ENCODE results near the gene ALPK3. TPM values are rescaled to one million over a fixed set of nuclear protein-coding genes. Genes with fewer than 3 reads are reported as not detected.

The ALPK3 gene
- polyA plus RNA-seq, 1 donor (not counting 4 experiments of a cell fraction or from before 2014, with no cell fraction given) = 0.07 TPM

DNA sequence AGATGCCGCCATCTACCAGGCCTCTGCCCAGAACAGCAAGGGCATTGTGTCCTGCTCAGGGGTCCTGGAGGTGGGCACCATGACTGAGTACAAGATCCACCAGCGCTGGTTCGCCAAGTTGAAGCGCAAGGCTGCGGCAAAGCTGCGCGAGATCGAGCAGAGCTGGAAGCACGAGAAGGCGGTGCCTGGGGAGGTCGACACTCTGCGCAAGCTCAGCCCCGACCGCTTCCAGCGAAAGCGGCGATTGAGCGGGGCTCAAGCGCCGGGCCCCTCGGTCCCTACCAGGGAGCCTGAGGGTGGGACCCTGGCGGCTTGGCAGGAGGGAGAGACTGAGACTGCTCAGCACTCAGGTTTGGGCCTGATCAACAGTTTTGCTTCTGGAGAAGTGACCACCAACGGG is 22.6 kb downstream of the ALPK3 start:
- H3K36me3 ChIP-seq (ENCODE audit: control insufficient read depth in 2 of 2, extremely low read depth in 1 of 2, insufficient read depth in 2 of 2, low read length in 2 of 2) = no peaks in the 10 kb centered on the region
- H3K9me1 ChIP-seq (ENCODE audit: control insufficient read depth, extremely low read depth, insufficient read depth, low read length) = no peaks in the 10 kb centered on the region
- FAIRE-seq (no peak), DNase-seq (ENCODE audit: low read depth, low spot score) (no peak)
- peaks cover 15% of the 10 kb centered on the region for H3K27me3 ChIP-seq (ENCODE audit: control insufficient read depth, extremely low read depth, insufficient read depth, low read length)
- dilution Hi-C loops (cut with MboI; ENCODE audit: extremely low pct_ligation_motif_present, low sequenced_read_pairs) = no loop called here
- H3K27ac ChIP-seq (ENCODE audit: control insufficient read depth, insufficient read depth, low read length) = no peak overlapping the region
- no peaks in the 10 kb centered on the region for H4K20me1 ChIP-seq (ENCODE audit: control insufficient read depth, extremely low read depth, insufficient read depth, low read length)
- no peak overlapping the region for H3K4me2 ChIP-seq (ENCODE audit: control insufficient read depth, extremely low read depth, insufficient read depth, low read depth, low read length)
- H2AFZ ChIP-seq (ENCODE audit: control insufficient read depth, low read length) = no peak overlapping the region
- H3K4me3 ChIP-seq (ENCODE audit: control insufficient read depth in 2 of 3, extremely low read depth in 1 of 3, insufficient read depth in 2 of 3, low read depth in 1 of 3, low read length in 3 of 3) = no peak overlapping the region
- H3K9ac ChIP-seq (ENCODE audit: control insufficient read depth, extremely low read depth, insufficient read depth, low read length) = no peak overlapping the region
- H3K79me2 ChIP-seq (ENCODE audit: control insufficient read depth, insufficient read depth, low read length) = no peaks in the 10 kb centered on the region
- no peaks in the 10 kb centered on the region for H3K9me3 ChIP-seq (ENCODE audit: control insufficient read depth, low read depth, low read length)
- no peaks in the 10 kb centered on the region for H3K4me1 ChIP-seq (ENCODE audit: control insufficient read depth, extremely low read depth, insufficient read depth, low read length)
- TF ChIP-seq EZH2 (IDR thresholded peaks at IDR 0.05; ENCODE audit: low read length) = no peak
- TF ChIP-seq, protein P1, sequence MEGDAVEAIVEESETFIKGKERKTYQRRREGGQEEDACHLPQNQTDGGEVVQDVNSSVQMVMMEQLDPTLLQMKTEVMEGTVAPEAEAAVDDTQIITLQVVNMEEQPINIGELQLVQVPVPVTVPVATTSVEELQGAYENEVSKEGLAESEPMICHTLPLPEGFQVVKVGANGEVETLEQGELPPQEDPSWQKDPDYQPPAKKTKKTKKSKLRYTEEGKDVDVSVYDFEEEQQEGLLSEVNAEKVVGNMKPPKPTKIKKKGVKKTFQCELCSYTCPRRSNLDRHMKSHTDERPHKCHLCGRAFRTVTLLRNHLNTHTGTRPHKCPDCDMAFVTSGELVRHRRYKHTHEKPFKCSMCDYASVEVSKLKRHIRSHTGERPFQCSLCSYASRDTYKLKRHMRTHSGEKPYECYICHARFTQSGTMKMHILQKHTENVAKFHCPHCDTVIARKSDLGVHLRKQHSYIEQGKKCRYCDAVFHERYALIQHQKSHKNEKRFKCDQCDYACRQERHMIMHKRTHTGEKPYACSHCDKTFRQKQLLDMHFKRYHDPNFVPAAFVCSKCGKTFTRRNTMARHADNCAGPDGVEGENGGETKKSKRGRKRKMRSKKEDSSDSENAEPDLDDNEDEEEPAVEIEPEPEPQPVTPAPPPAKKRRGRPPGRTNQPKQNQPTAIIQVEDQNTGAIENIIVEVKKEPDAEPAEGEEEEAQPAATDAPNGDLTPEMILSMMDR (optimal IDR thresholded peaks at IDR 0.05 in 1 of 3, IDR thresholded peaks at IDR 0.05 in 1 of 3, conservative IDR thresholded peaks at IDR 0.05 in 1 of 3; ENCODE audit: extremely low read depth in 1 of 3, insufficient read depth in 2 of 3, low read length in 3 of 3) = no peak

DNA sequence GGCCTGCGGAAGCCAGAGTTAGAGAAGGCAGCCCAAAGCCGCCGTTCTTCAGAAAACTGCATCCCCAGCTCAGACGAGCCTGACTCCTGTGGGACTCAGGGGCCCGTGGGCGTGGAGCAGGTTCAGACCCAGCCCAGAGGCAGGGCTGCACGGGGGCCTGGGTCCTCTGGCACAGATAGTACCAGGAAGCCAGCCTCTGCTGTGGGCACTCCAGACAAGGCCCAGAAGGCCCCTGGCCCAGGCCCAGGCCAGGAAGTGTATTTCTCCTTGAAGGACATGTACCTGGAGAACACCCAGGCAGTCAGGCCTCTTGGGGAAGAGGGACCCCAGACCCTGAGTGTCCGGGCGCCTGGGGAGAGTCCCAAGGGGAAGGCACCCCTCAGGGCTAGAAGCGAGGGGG is 23.1 kb downstream of the ALPK3 start:
- no peak overlapping the region for H2AFZ ChIP-seq (ENCODE audit: control insufficient read depth, low read length)
- DNase-seq (ENCODE audit: low read depth, low spot score) (no peak), FAIRE-seq (no peak)
- no peak overlapping the region for H3K27ac ChIP-seq (ENCODE audit: control insufficient read depth, insufficient read depth, low read length)
- dilution Hi-C loops (cut with MboI; ENCODE audit: extremely low pct_ligation_motif_present, low sequenced_read_pairs) = no loop called here
- peaks cover 15% of the 10 kb centered on the region for H3K27me3 ChIP-seq (ENCODE audit: control insufficient read depth, extremely low read depth, insufficient read depth, low read length)
- H3K9ac ChIP-seq (ENCODE audit: control insufficient read depth, extremely low read depth, insufficient read depth, low read length) = no peak overlapping the region
- no peak overlapping the region for H3K4me3 ChIP-seq (ENCODE audit: control insufficient read depth in 2 of 3, extremely low read depth in 1 of 3, insufficient read depth in 2 of 3, low read depth in 1 of 3, low read length in 3 of 3)
- no peaks in the 10 kb centered on the region for H3K9me1 ChIP-seq (ENCODE audit: control insufficient read depth, extremely low read depth, insufficient read depth, low read length)
- no peaks in the 10 kb centered on the region for H3K36me3 ChIP-seq (ENCODE audit: control insufficient read depth in 2 of 2, extremely low read depth in 1 of 2, insufficient read depth in 2 of 2, low read length in 2 of 2)
- H3K79me2 ChIP-seq (ENCODE audit: control insufficient read depth, insufficient read depth, low read length) = no peaks in the 10 kb centered on the region
- TF ChIP-seq, protein P1 (optimal IDR thresholded peaks at IDR 0.05 in 1 of 3, IDR thresholded peaks at IDR 0.05 in 1 of 3, conservative IDR thresholded peaks at IDR 0.05 in 1 of 3; ENCODE audit: extremely low read depth in 1 of 3, insufficient read depth in 2 of 3, low read length in 3 of 3) = no peak
- H3K4me2 ChIP-seq (ENCODE audit: control insufficient read depth, extremely low read depth, insufficient read depth, low read depth, low read length) = no peak overlapping the region
- H3K4me1 ChIP-seq (ENCODE audit: control insufficient read depth, extremely low read depth, insufficient read depth, low read length) = no peaks in the 10 kb centered on the region
- H4K20me1 ChIP-seq (ENCODE audit: control insufficient read depth, extremely low read depth, insufficient read depth, low read length) = no peaks in the 10 kb centered on the region
- no peaks in the 10 kb centered on the region for H3K9me3 ChIP-seq (ENCODE audit: control insufficient read depth, low read depth, low read length)
